ENCODE results near the gene UPK3A.

Gene UPK3A
- total RNA-seq: 0 reads per million in 4 experiments

DNA sequence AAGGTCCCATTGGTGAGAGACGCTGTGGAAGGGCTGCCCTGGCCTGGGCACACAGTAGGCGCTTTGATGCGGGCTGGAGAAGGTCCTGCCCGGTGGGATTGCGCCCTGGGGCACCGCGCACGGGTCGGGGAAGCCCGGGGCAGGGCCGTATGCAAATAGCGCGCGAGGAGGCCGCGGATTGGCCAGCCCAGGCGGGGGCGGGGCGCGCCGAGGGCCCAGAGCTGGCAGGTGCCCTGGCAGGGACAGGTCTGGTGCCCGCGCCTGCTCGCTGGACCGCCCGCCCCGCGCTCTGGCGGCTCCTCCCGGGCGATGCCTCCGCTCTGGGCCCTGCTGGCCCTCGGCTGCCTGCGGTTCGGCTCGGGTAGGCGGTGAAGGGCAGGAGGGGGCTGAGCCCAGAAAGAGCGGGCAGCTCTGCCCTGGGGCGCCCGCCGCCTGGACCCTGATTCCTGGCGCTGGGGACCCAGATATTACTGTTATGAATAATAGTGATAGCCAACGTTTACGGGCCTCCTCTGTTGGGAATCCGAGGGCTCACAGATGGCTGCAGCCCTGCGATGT lies at the start of gene UPK3A:
UPK3A (plus strand) TSS at position 245 of the 558 bp plus-strand sequence; CDS start at position 310, 65 bp downstream.
- peak; percentile 55 for DNase-seq

GRCh38 chr22:45235101-45235777 lies 49.5 kb upstream of the UPK3A start:
- DNase-seq: no peak

GRCh38 chr22:45235851-45236342 lies 48.9 kb upstream of the UPK3A start:
- no peak for DNase-seq

DNA sequence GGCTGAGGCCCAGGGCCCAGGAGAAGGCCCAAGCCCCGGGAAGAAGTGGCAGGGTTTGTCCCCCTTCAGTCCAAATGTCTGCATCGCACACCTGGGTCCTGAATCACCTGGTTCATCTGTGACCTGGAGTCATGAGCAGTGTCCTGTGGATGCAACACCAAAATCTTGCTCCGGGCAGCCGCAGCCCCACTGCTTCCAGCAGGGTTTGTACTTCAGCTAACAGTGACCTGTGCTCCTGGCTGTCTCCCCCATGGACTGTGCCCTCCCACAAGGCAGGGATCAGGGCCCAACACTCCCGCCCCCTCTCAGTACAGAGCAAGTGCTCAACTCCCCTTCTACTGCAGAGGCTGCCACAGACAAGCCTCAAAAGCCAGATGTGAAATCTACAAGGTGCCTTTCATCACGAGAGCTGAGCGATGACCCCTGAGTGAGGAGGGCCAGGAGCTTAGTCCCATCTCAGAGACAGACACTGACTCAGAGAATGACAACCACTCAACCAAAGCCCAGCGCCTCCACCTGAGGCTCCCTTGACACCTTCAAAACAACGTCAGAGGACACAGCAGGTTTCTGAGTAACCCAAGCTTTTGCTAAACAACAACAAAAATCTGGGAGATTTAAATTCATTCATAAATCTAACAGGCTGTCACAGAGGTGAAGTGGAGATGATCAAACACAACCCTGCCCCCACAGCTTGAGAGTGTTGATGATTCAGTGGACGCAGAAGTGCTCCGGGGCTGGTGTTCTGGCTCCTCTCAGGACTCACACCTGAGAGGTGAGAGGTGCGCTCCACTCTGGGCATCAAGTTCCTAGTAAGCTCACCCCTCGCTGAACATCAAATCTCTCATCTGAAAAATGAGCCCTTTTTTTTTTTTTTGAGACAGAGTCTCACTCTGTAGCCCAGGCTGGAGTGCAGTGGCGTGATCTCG lies 47.4 kb upstream of the UPK3A start:
- no peak for DNase-seq

GRCh38 chr22:45238076-45238956 lies 46.4 kb upstream of the UPK3A start:
- no peak for DNase-seq

- DNase-seq: no peak
These were observed 45.6 kb upstream of the UPK3A start for GRCh38 chr22:45238957-45239680.

- DNase-seq: no peak
These were observed 45.1 kb upstream of the UPK3A start for GRCh38 chr22:45239681-45240051.

GRCh38 chr22:45240104-45240809 lies 44.5 kb upstream of the UPK3A start:
- peak; percentile 30 for DNase-seq

- peak; percentile 86 for DNase-seq
These were observed 43.7 kb upstream of the UPK3A start, which contains the start of gene KIAA0930 for GRCh38 chr22:45240810-45241631. Gene KIAA0930, minus strand, starts transcription at chr22:45240894. Its CDS starts 191 bp downstream, at chr22:45240703.

- DNase-seq: no peak
These were observed 42.0 kb upstream of the UPK3A start for GRCh38 chr22:45242778-45243191.

GRCh38 chr22:45244916-45245315 lies 39.8 kb upstream of the UPK3A start:
- DNase-seq: no peak

- DNase-seq: no peak
These were observed 38.4 kb upstream of the UPK3A start for GRCh38 chr22:45246060-45246985.

DNA sequence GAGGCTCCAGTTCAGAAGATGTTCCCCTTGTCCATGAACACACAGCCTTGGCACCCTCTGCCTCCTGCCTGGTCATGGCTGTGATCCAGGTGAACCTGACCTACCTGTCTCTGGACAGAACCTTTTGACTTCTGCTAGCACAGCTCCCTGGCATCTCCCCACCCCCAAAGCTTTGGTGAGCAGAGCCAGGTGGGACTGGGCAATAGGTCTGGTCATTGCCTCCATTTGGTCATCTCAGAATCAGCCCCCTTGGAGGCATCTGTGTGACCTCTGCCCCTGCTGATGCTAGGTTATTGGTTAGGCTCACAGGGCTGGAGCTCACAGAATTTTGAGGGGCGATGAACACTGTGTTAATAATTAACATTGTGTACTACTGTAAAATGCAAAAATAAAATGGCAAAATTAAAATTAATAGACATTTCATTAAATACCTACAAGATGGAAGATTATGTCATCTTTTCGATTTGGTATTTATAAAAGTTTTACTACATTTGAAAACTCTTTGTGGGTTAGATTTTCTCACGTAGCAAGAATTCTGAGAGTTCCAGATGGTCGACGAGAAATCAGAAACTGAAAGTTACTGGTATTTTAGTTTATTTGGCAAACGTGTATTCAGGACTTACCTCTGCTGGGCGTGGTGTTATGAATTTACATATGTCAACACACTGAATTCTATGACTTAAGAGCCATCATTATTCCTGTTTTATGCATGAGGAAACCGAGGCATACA lies 35.8 kb upstream of the UPK3A start:
- no peak for DNase-seq

- no peak for DNase-seq
These were observed 32.9 kb upstream of the UPK3A start for GRCh38 chr22:45251825-45252224.

GRCh38 chr22:45253039-45253641 lies 31.6 kb upstream of the UPK3A start:
- no peak for DNase-seq

DNA sequence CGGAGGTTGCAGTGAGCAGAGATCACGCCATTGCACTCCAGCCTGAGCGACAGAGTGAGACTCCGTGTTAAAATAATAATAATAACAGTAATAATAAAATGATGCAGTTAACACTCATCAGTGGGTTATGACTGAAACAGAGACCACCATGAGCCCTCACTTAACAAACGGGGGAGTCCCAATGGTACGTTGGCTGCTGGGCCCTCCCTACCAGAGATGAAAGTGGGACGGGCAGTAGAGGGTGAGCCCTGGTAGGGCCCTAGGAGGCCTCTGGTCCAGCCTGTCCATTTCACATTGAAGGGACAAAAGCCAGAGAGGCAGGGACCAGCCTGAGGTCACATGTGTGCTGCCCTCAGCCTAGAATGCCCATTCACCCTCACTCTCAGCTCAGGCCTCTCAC lies 30.4 kb upstream of the UPK3A start:
- no peak for DNase-seq

DNA sequence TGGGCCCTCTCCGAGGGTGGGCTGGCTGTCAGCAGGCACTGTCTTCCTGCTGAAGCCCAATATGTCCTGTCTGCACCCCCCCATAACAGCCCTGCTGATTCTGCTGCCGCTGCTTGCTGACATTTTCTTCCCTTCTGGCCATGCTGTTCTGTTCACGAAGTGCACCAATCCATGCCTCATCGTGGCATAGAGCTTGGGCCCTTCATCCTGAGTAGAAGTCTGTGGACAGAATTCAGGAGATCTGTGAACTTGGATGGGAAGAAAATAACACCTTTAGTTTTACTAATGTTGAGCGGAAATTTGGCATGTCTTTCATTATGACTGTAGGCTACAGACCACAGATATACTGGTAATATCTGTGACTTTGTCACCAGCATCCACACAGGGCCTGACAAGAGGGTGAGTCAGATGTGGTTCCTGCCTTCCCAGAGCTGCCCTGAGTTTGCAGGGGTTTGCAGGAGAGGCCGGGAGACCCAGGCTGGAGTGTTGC lies 29.9 kb upstream of the UPK3A start:
- no peak for DNase-seq

All from effector CD8-positive, alpha-beta T cell (primary cell).